ENCODE data around the gene CDK14.
"Not testable (repeated sequence)": the region's sequence is repeated elsewhere in the genome, so short reads cannot be mapped to it uniquely, and the experiment has no call there.

CDK14 gene

DNA sequence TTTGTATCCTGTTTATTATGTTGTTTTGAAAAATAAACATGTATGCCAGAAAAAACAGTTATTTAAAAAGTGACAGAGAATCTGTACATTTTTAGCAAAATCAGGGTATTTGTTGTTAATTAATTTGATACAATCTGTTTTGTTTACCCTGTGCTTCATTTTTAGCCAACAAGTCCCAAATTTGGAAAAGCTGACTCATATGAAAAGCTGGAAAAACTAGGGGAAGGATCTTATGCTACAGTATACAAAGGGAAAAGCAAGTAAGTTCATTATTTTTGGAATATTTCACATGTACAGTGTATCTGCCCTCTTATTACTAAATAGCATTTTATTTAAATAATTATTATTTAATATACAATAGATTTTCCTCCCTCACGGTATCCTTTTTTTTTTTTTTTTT is 151.4 kb downstream of the CDK14 start:
- H3K4me3 Mint-ChIP-seq, result no peak overlapping the region
- ATAC-seq (replicated peaks; ENCODE audit: extremely low read depth, poor library complexity, severe bottlenecking), result no peak

GRCh38 chr7:90749262-90749661 is 153.1 kb downstream of the CDK14 start:
- ATAC-seq (replicated peaks; ENCODE audit: extremely low read depth, poor library complexity, severe bottlenecking) (no peak), DNase-seq (ENCODE audit: low spot score in 2 of 2) (no peak)
- no peak overlapping the region for H3K27ac Mint-ChIP-seq (ENCODE audit: low read depth)
- no peaks in the 10 kb centered on the region for H3K27me3 Mint-ChIP-seq
- no peak overlapping the region for H3K4me3 Mint-ChIP-seq
- H3K36me3 Mint-ChIP-seq (ENCODE audit: insufficient read depth), result no peaks in the 10 kb centered on the region
- H3K4me1 Mint-ChIP-seq, result no peaks in the 10 kb centered on the region
- peaks cover 6% of the 10 kb centered on the region for H3K9me3 Mint-ChIP-seq

More for the DNA sequence above, 151.4 kb downstream of the CDK14 start:
- DNase-seq (ENCODE audit: low spot score in 2 of 2), result no peak
- peaks cover 6% of the 10 kb centered on the region for H3K9me3 Mint-ChIP-seq
- H3K4me1 Mint-ChIP-seq, result no peaks in the 10 kb centered on the region
- no peak overlapping the region for H3K27ac Mint-ChIP-seq (ENCODE audit: low read depth)
- no peaks in the 10 kb centered on the region for H3K36me3 Mint-ChIP-seq (ENCODE audit: insufficient read depth)
- H3K27me3 Mint-ChIP-seq, result no peaks in the 10 kb centered on the region

DNA sequence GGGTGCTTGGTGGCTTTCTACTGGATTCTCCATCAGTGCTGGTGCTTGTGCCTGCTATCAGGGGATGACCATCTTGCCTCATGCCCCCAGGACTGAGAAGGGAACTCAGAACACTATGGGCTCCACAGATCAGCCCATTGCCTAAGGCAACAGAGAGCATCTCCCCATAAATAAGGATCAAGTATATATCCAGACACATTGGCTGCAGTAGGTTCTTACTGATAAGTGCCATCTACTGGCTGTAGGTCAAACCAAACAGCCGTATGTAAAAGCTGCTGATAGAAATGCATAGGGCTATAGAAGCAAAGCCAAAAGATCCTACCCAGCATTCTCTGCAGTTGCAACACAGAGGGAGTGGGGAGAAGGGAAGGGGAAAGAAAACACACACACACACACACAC is 153.7 kb downstream of the CDK14 start:
- Mint-ChIP-seq H3K36me3 (ENCODE audit: insufficient read depth) (no peaks in the 10 kb centered on the region), H3K27me3 (no peaks in the 10 kb centered on the region), H3K27ac (ENCODE audit: low read depth) (no peak overlapping the region), H3K9me3 (peaks cover 3% of the 10 kb centered on the region), H3K4me3 (no peak overlapping the region), H3K4me1 (no peaks in the 10 kb centered on the region)
- no peak for ATAC-seq (replicated peaks; ENCODE audit: extremely low read depth, poor library complexity, severe bottlenecking)
- DNase-seq (ENCODE audit: low spot score in 2 of 2), result no peak

DNA sequence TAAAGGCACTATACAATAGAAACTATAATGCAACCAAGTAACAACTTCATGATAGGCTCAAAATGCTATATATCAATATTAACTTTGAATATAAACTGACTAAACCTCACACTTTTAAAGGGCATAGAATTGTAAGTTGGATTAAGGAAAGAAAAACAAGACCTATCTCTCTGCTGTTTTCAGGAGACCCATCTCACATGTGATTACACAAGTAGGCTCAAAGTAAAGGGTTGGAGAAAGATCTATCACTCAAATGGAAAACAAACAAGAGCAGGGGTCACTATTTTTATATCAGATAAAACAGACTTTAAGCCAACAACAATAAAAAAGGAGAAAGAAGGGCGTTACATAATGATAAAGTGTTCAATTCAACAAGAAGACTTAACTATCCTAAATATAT is 155.5 kb downstream of the CDK14 start:
- no peak overlapping the region for H3K27ac Mint-ChIP-seq (ENCODE audit: low read depth)
- no peaks in the 10 kb centered on the region for H3K4me1 Mint-ChIP-seq
- H3K36me3 Mint-ChIP-seq (ENCODE audit: insufficient read depth), result no peaks in the 10 kb centered on the region
- DNase-seq (ENCODE audit: low spot score in 2 of 2) (no peak), ATAC-seq (replicated peaks; ENCODE audit: extremely low read depth, poor library complexity, severe bottlenecking) (no peak)
- H3K4me3 Mint-ChIP-seq, result no peak overlapping the region
- H3K9me3 Mint-ChIP-seq, result no peaks in the 10 kb centered on the region
- H3K27me3 Mint-ChIP-seq, result no peaks in the 10 kb centered on the region

DNA sequence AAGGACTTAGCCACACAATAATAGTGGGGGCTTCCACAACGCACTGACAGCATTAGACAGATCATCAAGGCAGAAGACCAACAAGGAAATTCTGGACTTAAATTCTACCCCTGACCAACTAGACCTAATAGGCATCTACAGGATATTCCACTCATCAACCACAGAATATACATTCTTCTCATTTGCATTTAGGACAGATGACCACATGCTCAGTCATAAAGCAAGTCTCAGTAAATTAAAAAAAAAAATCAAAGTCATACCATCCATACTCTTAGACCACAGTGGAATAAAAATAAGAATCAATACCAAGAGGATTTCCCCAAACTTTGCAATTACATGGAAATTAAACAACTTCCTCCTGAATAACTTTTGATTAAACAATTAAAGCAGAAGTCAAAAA is 155.9 kb downstream of the CDK14 start:
- Mint-ChIP-seq H3K9me3 (peaks cover 3% of the 10 kb centered on the region), H3K4me3 (no peak overlapping the region), H3K27ac (ENCODE audit: low read depth) (no peak overlapping the region), H3K27me3 (no peaks in the 10 kb centered on the region), H3K4me1 (no peaks in the 10 kb centered on the region), H3K36me3 (ENCODE audit: insufficient read depth) (no peaks in the 10 kb centered on the region)
- DNase-seq (ENCODE audit: low spot score in 2 of 2), result no peak
- ATAC-seq (replicated peaks; ENCODE audit: extremely low read depth, poor library complexity, severe bottlenecking), result no peak

GRCh38 chr7:90755041-90755440 is 158.9 kb downstream of the CDK14 start:
- H3K27ac Mint-ChIP-seq (ENCODE audit: low read depth), result no peak overlapping the region
- H3K4me1 Mint-ChIP-seq, result no peaks in the 10 kb centered on the region
- DNase-seq (ENCODE audit: low spot score in 2 of 2) (no peak), ATAC-seq (replicated peaks; ENCODE audit: extremely low read depth, poor library complexity, severe bottlenecking) (no peak)
- H3K4me3 Mint-ChIP-seq, result no peak overlapping the region
- H3K9me3 Mint-ChIP-seq, result peaks cover 11% of the 10 kb centered on the region
- no peaks in the 10 kb centered on the region for H3K36me3 Mint-ChIP-seq (ENCODE audit: insufficient read depth)
- H3K27me3 Mint-ChIP-seq, result no peaks in the 10 kb centered on the region

DNA sequence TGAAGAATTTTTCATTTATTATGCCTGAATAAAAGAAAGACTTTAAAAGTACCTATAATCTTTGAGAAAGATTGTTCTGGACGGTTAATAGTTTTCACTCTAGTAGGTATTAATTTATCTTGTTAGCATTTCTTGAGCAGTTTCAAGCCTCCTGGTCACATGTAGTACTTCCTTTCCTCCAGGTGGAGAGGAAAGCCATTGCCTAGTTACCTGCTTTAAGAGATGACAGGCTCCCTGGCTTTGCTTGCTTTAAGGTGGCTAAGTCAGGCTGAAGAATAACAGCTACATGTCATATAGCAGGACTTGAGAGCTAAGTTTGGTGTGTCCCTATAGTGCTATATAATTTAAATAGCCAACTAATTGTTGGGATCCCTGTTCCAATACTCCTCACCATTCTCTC is 160.2 kb downstream of the CDK14 start:
- ATAC-seq (replicated peaks; ENCODE audit: extremely low read depth, poor library complexity, severe bottlenecking), result no peak
- Mint-ChIP-seq H3K4me3 (no peak overlapping the region), H3K36me3 (ENCODE audit: insufficient read depth) (no peaks in the 10 kb centered on the region), H3K27me3 (no peaks in the 10 kb centered on the region), H3K9me3 (peaks cover 11% of the 10 kb centered on the region), H3K4me1 (no peaks in the 10 kb centered on the region), H3K27ac (ENCODE audit: low read depth) (no peak overlapping the region)
- no peak for DNase-seq (ENCODE audit: low spot score in 2 of 2)

DNA sequence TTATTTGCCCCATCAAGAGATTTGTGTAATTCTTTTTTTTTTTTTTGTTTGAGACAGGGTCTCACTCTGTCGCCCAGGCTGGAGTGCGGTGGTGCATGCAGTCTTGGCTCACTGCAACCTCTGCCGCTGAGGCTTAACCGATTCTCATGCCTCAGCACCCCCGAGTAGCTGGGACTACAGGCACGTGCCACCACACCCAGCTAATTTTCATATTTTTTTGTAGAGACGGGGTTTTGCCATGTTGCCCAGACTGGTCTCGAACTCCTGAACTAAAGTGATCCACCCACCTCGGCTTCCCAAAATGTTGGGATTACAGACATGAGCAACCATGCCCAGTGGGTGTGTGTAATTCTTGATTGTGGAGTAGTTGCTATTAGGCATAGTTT is 161.4 kb downstream of the CDK14 start:
- H3K4me1 Mint-ChIP-seq; H3K27me3 Mint-ChIP-seq; ATAC-seq (replicated peaks; ENCODE audit: extremely low read depth, poor library complexity, severe bottlenecking); DNase-seq (ENCODE audit: low spot score in 2 of 2); H3K4me3 Mint-ChIP-seq; H3K27ac Mint-ChIP-seq (ENCODE audit: low read depth); H3K36me3 Mint-ChIP-seq (ENCODE audit: insufficient read depth): not testable (repeated sequence)
- H3K9me3 Mint-ChIP-seq, result peaks cover 18% of the 10 kb centered on the region

DNA sequence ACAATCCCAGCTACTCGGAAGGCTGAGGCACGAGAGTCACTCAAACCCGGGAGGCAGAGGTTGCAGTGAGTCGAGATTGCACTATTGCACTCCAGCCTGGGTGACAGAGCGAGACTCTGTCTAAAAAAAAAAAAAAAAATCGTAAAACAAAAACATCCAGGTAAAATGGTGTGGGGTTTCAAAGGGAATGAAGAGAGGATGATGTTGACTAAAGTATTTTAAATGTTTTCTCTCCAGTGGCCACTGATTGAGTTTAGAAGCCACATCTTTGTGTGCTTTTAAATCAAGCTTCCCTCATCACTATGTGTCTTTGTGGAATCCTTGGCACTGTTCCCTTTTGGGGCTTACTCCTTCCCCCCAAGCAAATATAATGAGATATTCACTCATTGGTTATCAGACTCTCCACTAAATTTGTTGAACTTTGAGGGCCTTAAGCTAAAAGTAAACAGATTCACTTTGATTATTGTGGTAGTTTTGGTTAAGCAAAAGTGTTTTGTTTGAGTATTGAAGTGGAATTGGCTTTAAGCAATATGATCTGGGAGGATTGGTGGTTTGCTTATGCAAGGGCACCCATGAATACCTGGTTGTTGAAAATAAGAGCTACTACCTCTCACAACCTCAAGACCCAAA is 162.9 kb downstream of the CDK14 start:
- no peaks in the 10 kb centered on the region for H3K27me3 Mint-ChIP-seq
- H3K4me3 Mint-ChIP-seq, result no peak overlapping the region
- peaks cover 18% of the 10 kb centered on the region for H3K9me3 Mint-ChIP-seq
- no peaks in the 10 kb centered on the region for H3K4me1 Mint-ChIP-seq
- ATAC-seq (replicated peaks; ENCODE audit: extremely low read depth, poor library complexity, severe bottlenecking), result no peak
- no peak overlapping the region for H3K27ac Mint-ChIP-seq (ENCODE audit: low read depth)
- no peak for DNase-seq (ENCODE audit: low spot score in 2 of 2)
- no peaks in the 10 kb centered on the region for H3K36me3 Mint-ChIP-seq (ENCODE audit: insufficient read depth)

- ATAC-seq (replicated peaks; ENCODE audit: extremely low read depth, poor library complexity, severe bottlenecking) (no peak), DNase-seq (ENCODE audit: low spot score in 2 of 2) (no peak)
- H3K4me3 Mint-ChIP-seq, result no peak overlapping the region
- H3K27ac Mint-ChIP-seq (ENCODE audit: low read depth), result no peak overlapping the region
- H3K27me3 Mint-ChIP-seq, result no peaks in the 10 kb centered on the region
- H3K9me3 Mint-ChIP-seq, result peaks cover 18% of the 10 kb centered on the region
- no peaks in the 10 kb centered on the region for H3K4me1 Mint-ChIP-seq
- H3K36me3 Mint-ChIP-seq (ENCODE audit: insufficient read depth), result no peaks in the 10 kb centered on the region
Measured at GRCh38 chr7:90759710-90760109, 163.6 kb downstream of the CDK14 start.

DNA sequence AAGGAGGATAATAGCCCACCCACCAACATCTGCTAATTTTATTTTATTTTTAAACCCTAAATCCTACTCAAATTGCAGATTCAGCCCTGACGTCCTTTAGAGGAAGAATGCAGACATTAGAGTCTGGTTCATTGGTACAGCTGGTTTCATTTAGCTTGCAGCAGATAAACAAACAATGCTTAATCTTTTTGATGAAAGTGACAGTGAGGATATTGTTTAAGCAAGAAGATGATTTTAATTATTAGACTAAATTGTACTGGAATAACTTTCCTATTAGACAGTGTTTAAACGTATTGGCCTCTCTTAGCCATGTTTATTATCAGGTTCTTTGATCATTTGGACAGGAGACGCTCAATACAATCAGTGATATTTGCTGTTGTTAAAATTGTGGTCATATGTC is 164.8 kb downstream of the CDK14 start:
- Mint-ChIP-seq H3K4me1 (no peaks in the 10 kb centered on the region), H3K4me3 (no peak overlapping the region), H3K27ac (ENCODE audit: low read depth) (no peak overlapping the region), H3K36me3 (ENCODE audit: insufficient read depth) (no peaks in the 10 kb centered on the region), H3K9me3 (peaks cover 18% of the 10 kb centered on the region), H3K27me3 (no peaks in the 10 kb centered on the region)
- no peak for DNase-seq (ENCODE audit: low spot score in 2 of 2)
- ATAC-seq (replicated peaks; ENCODE audit: extremely low read depth, poor library complexity, severe bottlenecking), result no peak

- Mint-ChIP-seq H3K27ac (ENCODE audit: low read depth) (no peak overlapping the region), H3K4me1 (no peaks in the 10 kb centered on the region), H3K36me3 (ENCODE audit: insufficient read depth) (no peaks in the 10 kb centered on the region), H3K4me3 (no peak overlapping the region), H3K27me3 (no peaks in the 10 kb centered on the region), H3K9me3 (peaks cover 18% of the 10 kb centered on the region)
- DNase-seq (ENCODE audit: low spot score in 2 of 2) (no peak), ATAC-seq (replicated peaks; ENCODE audit: extremely low read depth, poor library complexity, severe bottlenecking) (no peak)
Measured at GRCh38 chr7:90761584-90761983, 165.5 kb downstream of the CDK14 start.

GRCh38 chr7:90763108-90763507 is 167.0 kb downstream of the CDK14 start:
- Mint-ChIP-seq H3K36me3 (ENCODE audit: insufficient read depth) (no peaks in the 10 kb centered on the region), H3K27me3 (no peaks in the 10 kb centered on the region), H3K9me3 (peaks cover 17% of the 10 kb centered on the region), H3K4me3 (no peak overlapping the region), H3K4me1 (no peaks in the 10 kb centered on the region), H3K27ac (ENCODE audit: low read depth) (no peak overlapping the region)
- DNase-seq (ENCODE audit: low spot score in 2 of 2) (no peak), ATAC-seq (replicated peaks; ENCODE audit: extremely low read depth, poor library complexity, severe bottlenecking) (no peak)

Data from central memory CD8-positive, alpha-beta T cell (primary cell).